GM10248 (cell line): ENCODE measurements around the gene ITGA5.

Experiments
- CTCF ChIA-PET: fragments of 300-600 bp; sonication (Branson Sonifier 250); formaldehyde crosslinking; extraction: SDS; loops from one replicate; lab custom pipeline; 2021; ENCODE audit warnings: antibody characterized with exemption; lab: Yijun Ruan, JAX
- POLR2A ChIA-PET: fragments of 350-650 bp; sonication (Branson Sonifier 250); formaldehyde crosslinking; extraction: SDS; loops from one replicate; lab custom pipeline; 2020; ENCODE audit warnings: antibody characterized with exemption; lab: Yijun Ruan, JAX
- DNase-seq: peaks from one replicate; pipeline ENCODE4 v3.0.0; 2012; ENCODE audit errors: extremely low spot score
- CTCF ChIP-seq: IDR thresholded peaks from 2 replicates; pipeline ENCODE4 v1.5.1; 2012; ENCODE audit warnings: mild to moderate bottlenecking, low read depth; ENCODE audit errors: extremely low read depth, missing control alignments, control extremely low read depth

ITGA5 gene

GRCh38 chr12:54455760-54456469 lies 36.8 kb upstream of the ITGA5 start:
- CTCF ChIA-PET, result interaction anchor here (1.4 to 1.7 kb wide), 2 partner anchors 10 to 57 kb away, joined by 3 to 5 read pairs; no protein-coding TSS in a partner anchor
- no peak for TF ChIP-seq CTCF
- POLR2A ChIA-PET, result no interaction called here
- DNase-seq, result no peak

- DNase-seq, result no peak
- ChIA-PET POLR2A (no interaction called here), CTCF (interaction anchor here (0.7 to 13.6 kb wide), 6 partner anchors 10 to 73 kb away, joined by 3 to 185 read pairs (median 3); no protein-coding TSS in a partner anchor)
- TF ChIP-seq CTCF, result no peak
Measured at GRCh38 chr12:54452628-54453027, 33.6 kb upstream of the ITGA5 start.

- no peak for TF ChIP-seq CTCF
- ChIA-PET POLR2A (no interaction called here), CTCF (interaction anchor here (8.7 to 13.6 kb wide), 2 partner anchors 10 to 48 kb away, joined by 74 to 185 read pairs; no protein-coding TSS in a partner anchor)
- DNase-seq, result no peak
Measured at GRCh38 chr12:54448344-54448743, 29.3 kb upstream of the ITGA5 start.

- ChIA-PET CTCF (interaction anchor here (8.7 to 13.6 kb wide), 2 partner anchors 9 to 47 kb away, joined by 74 to 185 read pairs; no protein-coding TSS in a partner anchor), POLR2A (no interaction called here)
- no peak for TF ChIP-seq CTCF
- no peak for DNase-seq
Measured at GRCh38 chr12:54447917-54448316, 28.9 kb upstream of the ITGA5 start.

GRCh38 chr12:54444206-54444605 lies 25.1 kb upstream of the ITGA5 start:
- DNase-seq, result no peak
- CTCF ChIA-PET, result interaction anchor here (1.0 to 13.6 kb wide), 4 partner anchors 26 to 54 kb away, joined by 3 to 185 read pairs (median 4); partner anchors contain the start of gene NCKAP1L
- no peak for TF ChIP-seq CTCF
- POLR2A ChIA-PET, result no interaction called here

- no peak for TF ChIP-seq CTCF
- POLR2A ChIA-PET, result no interaction called here
- DNase-seq, result no peak
- CTCF ChIA-PET, result interaction anchor here (1.1 to 13.6 kb wide), 5 partner anchors 10 to 43 kb away, joined by 3 to 185 read pairs (median 4); no protein-coding TSS in a partner anchor
Measured at GRCh38 chr12:54443446-54443845, 24.4 kb upstream of the ITGA5 start.
